Progenitor cell of endocrine pancreas (in vitro differentiated cells): ENCODE results near the gene DENND4B. TPM values are rescaled to one million over a fixed set of nuclear protein-coding genes. Genes with fewer than 3 reads are reported as not detected.

Experiments
- DNase-seq: peaks from one replicate; pipeline ENCODE4 v3.0.0; 2021; ENCODE audit warnings: low spot score; ENCODE audit not compliant: unreplicated experiment
- H3K27ac Mint-ChIP-seq: 2 replicates; pipeline ENCODE4 v1.8.0; 2021; ENCODE audit warnings: mild to moderate bottlenecking, moderate library complexity, mixed read lengths
- H3K27me3 Mint-ChIP-seq: 2 replicates; pipeline ENCODE4 v1.8.0; 2021; ENCODE audit warnings: mixed read lengths
- H3K36me3 Mint-ChIP-seq: 2 replicates; pipeline ENCODE4 v1.8.0; 2022; ENCODE audit warnings: mixed read lengths; ENCODE audit not compliant: insufficient read depth
- H3K4me1 Mint-ChIP-seq: 2 replicates; pipeline ENCODE4 v1.8.0; 2021; ENCODE audit warnings: low read depth, mixed read lengths
- H3K4me3 Mint-ChIP-seq: 2 replicates; pipeline ENCODE4 v1.8.0; 2021; ENCODE audit warnings: low read depth, mild to moderate bottlenecking, moderate library complexity, mixed read lengths
- H3K9me3 Mint-ChIP-seq: 2 replicates; pipeline ENCODE4 v1.8.0; 2021; ENCODE audit warnings: low read depth, mixed read lengths
- total RNA-seq: library from RNA; stranded (reverse); gene quantifications from 2 replicates; pipeline ENCODE4 v1.2.1, GENCODE V29; 2021
- TF ChIP-seq, protein P1 (sequence below): fragments of 200-600 bp; sonication (generic); IDR thresholded peaks from one replicate; pipeline ENCODE4 v1.5.0; 2021; ENCODE audit warnings: antibody characterized with exemption, mild to moderate bottlenecking; ENCODE audit not compliant: unreplicated experiment

The DENND4B gene
- total RNA-seq, 1 donor from 2014 or later: 93.4 TPM

DNA sequence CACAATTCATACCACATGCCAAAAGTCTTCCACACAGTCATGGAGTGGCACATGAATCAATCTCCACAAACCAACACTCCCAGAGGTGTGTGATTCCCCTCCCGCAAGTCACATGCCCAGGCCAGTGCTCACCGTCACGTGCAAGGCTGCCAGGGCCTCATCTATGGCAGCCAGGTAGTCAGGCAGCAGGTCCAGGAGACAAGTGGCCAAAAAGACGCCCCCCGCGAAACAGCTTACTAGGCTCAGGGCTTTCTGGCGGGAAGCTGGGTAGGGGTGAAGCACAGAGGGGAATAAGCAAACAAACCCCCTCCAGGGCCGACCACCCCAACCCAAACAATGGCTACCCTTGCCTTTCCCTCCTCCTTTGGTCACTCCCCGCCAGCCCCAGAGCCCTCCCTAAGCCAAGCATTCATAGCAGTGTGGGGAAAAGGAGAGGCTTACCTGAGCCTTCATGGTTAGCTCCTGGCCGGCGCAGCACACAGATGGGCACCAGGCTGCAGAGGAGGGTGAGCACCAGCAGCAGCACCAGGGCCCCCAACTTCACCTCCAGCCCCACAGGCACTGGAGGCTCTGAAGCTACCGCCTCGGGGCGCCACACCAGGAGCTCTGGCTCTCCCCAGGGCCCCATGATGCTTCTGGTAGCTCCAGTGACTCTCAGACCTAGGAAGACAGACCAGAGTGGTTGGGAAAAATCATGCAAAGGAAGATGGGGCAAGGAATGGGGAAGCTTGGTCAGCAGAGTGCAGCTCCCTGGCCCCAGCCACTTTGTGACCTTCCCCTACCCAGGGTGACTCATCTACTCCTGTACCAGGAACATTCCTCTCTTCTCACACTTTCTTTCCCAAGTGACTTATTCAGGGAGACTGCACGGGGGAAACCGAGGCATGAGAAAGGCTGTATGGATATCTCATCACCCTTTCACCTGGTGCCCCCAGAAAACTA, 15.8 kb upstream of the DENND4B start:
- Mint-ChIP-seq H3K36me3 (peaks cover 7% of the 10 kb centered on the region), H3K9me3 (no peaks in the 10 kb centered on the region), H3K4me3 (peak overlapping the region; percentile 90), H3K27ac (peak overlapping the region; percentile 99), H3K4me1 (peaks cover 41% of the 10 kb centered on the region), H3K27me3 (no peaks in the 10 kb centered on the region)
- DNase-seq: no peak
- TF ChIP-seq, protein P1, sequence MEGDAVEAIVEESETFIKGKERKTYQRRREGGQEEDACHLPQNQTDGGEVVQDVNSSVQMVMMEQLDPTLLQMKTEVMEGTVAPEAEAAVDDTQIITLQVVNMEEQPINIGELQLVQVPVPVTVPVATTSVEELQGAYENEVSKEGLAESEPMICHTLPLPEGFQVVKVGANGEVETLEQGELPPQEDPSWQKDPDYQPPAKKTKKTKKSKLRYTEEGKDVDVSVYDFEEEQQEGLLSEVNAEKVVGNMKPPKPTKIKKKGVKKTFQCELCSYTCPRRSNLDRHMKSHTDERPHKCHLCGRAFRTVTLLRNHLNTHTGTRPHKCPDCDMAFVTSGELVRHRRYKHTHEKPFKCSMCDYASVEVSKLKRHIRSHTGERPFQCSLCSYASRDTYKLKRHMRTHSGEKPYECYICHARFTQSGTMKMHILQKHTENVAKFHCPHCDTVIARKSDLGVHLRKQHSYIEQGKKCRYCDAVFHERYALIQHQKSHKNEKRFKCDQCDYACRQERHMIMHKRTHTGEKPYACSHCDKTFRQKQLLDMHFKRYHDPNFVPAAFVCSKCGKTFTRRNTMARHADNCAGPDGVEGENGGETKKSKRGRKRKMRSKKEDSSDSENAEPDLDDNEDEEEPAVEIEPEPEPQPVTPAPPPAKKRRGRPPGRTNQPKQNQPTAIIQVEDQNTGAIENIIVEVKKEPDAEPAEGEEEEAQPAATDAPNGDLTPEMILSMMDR: no peak

DNA sequence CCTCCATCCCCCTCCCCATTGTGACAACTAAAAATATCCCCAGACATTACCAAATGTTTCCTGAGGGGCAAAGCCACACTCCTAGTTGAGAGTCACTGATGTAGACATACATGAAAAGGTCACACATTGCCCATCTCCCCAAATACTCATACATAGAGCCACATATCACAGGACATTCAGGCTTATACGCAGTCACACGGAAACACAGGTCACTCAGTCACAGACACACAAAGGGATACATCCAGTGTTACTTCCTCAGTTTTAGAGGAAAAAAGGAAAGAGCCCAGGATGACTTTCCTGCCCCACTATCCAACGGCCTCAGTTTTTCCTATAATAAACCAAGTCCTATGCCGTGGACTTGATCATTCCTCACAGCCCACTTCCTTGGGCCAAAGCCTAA, 14.9 kb upstream of the DENND4B start:
- no peak for DNase-seq
- Mint-ChIP-seq H3K9me3 (no peaks in the 10 kb centered on the region), H3K27me3 (no peaks in the 10 kb centered on the region), H3K36me3 (peaks cover 7% of the 10 kb centered on the region), H3K4me1 (peaks cover 45% of the 10 kb centered on the region), H3K4me3 (peak overlapping the region; percentile 90), H3K27ac (peak overlapping the region; percentile 77)
- TF ChIP-seq, protein P1: no peak

DNA sequence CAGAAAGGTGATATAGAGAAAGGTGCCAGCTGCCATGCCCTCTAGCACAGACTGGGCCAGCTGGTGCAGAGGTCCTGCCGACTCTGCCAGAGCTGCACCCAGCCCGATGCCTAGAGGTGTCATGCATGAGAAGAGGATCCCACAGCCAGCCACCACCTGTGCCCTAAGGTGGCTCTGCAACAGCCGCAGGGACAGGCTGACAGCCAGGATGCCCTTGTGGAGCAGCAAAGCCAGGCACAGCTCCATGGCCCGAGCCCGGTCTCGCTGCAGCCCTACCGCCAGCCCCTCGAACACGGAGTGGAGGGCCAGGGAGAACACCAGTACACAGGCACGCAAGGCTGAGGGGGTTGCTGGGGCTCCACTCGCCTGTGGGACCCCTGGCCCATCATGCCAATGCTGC, 13.7 kb upstream of the DENND4B start:
- Mint-ChIP-seq H3K27me3 (no peaks in the 10 kb centered on the region), H3K4me1 (peaks cover 41% of the 10 kb centered on the region), H3K36me3 (peaks cover 7% of the 10 kb centered on the region), H3K4me3 (peak overlapping the region; percentile 11), H3K27ac (no peak overlapping the region), H3K9me3 (no peaks in the 10 kb centered on the region)
- TF ChIP-seq, protein P1: no peak
- no peak for DNase-seq

DNA sequence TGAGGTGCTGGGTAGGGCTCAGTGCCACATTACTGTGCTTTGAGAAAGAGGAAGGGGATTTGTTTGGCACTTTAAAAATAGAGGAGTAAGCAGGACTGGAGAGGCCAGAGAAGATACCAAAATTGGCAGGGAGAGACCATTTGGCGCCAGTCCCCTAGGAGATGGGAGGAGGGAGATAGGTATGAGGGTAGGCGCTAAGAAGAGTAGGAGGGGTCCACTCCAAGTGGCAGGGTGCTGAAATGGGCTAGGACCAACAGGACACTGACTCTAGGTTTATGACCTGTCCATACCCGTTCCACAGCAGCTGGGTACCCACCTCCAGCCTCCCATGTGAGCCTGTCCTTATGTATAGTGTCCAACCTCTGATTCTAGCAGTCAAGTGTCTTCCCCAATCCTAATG, 12.9 kb upstream of the DENND4B start:
- H3K36me3 Mint-ChIP-seq: peaks cover 7% of the 10 kb centered on the region
- H3K27ac Mint-ChIP-seq: peak overlapping the region; percentile 43
- peaks cover 42% of the 10 kb centered on the region for H3K4me1 Mint-ChIP-seq
- H3K27me3 Mint-ChIP-seq: no peaks in the 10 kb centered on the region
- TF ChIP-seq, protein P1: no peak
- no peaks in the 10 kb centered on the region for H3K9me3 Mint-ChIP-seq
- no peak for DNase-seq
- peak overlapping the region; percentile 11 for H3K4me3 Mint-ChIP-seq

DNA sequence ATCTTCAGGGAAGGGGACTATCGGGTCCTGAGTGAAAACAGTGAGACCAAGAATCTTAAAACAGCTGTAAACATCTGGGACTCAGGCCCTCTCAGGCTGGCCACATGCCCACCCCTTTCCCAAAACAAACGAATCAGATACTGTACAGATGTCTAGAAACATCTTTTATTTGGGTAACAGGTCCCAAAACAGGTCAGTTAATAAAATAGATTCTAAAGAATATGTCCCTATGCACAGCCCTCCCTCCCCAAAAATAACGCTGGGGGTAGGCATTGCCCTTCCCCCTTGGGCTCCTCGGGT, 12.4 kb upstream of the DENND4B start:
- Mint-ChIP-seq H3K36me3 (peaks cover 10% of the 10 kb centered on the region), H3K4me3 (peak overlapping the region; percentile 99), H3K9me3 (no peaks in the 10 kb centered on the region), H3K27me3 (no peaks in the 10 kb centered on the region), H3K4me1 (peaks cover 44% of the 10 kb centered on the region), H3K27ac (peak overlapping the region; percentile 99)
- TF ChIP-seq, protein P1: no peak
- DNase-seq: no peak
